Activated CD8-positive, alpha-beta memory T cell treated with anti-CD3 and anti-CD28 coated beads, Interleukin-2, amount 50 U/mL, for 4 hours (primary cell): Measurements from ENCODE around the gene TAGLN2.

Experiments
- DNase-seq: peaks from one replicate; pipeline ENCODE4 v3.0.0-alpha.2; 2020

The TAGLN2 gene

DNA sequence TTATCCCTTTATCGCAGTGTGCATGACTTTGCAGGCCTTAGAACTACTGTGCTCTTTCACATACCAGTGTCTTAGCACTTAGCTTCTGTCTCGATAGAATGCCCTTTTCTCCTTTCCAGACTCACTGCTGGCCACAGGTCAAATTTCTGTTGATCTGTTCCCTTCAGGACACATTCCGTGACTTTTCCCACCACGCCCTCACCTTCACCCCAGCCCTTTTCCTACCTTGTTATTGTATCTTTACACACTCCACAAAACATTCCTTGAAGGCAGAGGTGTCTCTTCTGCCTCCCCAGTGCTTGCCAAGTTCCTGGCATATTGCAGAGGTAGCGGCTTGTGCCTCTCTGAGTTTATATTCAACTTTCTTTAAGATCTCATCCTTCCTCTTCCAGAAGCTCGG, 23.8 kb upstream of the TAGLN2 start:
- no peak for DNase-seq

GRCh38 chr1:159947942-159948341, 22.6 kb upstream of the TAGLN2 start:
- DNase-seq, result no peak

DNA sequence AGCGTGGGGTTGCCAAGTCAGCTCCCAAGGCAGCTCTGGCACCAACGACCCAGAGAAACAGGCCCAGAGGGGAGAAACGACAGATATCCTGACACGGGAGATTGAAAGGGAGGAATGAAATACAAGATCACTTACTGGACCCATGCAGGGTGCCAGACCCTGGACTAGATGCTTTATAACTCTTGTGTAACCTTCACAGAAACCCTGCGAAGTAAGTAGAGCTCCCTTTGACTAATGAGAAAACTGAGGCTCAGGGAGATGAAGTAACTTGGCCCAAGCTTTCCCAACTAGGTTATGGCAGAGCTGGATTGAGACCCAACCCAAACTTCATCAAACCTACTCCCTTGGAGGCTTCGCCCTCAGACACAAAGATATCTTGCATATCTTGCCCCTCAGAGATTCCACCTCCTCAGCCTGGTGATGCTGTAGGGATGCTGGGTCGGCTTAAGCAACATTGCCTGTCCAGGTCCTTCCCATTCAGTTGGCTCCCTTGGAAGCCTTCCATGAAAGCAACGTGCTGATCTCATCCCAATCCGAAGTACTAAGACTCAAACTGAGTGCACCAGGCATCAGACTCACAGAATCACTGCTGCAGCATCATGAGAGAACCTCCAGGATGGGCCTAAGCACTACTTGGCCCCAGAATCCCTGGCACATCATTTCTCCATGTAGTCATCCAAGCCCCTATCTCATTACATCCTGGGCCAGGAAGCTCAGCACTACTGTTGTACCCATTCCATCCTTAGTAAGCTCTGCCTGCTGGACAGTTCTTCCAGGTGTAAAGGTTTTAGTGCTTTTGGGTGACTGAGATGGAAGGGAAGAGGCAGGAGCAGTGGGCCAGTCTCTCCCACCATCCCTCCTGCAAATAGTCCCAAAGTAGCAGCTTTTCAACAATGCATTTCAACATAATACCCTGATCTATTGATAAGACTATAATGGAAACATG, 21.2 kb upstream of the TAGLN2 start:
- DNase-seq, result no peak

GRCh38 chr1:159945483-159946241, 20.4 kb upstream of the TAGLN2 start, which contains the start of gene IGSF9:
Gene IGSF9 (minus strand): TSS chr1:159945613. CDS start chr1:159943454, 2,159 bp downstream.
- DNase-seq, result peak; percentile 91

DNA sequence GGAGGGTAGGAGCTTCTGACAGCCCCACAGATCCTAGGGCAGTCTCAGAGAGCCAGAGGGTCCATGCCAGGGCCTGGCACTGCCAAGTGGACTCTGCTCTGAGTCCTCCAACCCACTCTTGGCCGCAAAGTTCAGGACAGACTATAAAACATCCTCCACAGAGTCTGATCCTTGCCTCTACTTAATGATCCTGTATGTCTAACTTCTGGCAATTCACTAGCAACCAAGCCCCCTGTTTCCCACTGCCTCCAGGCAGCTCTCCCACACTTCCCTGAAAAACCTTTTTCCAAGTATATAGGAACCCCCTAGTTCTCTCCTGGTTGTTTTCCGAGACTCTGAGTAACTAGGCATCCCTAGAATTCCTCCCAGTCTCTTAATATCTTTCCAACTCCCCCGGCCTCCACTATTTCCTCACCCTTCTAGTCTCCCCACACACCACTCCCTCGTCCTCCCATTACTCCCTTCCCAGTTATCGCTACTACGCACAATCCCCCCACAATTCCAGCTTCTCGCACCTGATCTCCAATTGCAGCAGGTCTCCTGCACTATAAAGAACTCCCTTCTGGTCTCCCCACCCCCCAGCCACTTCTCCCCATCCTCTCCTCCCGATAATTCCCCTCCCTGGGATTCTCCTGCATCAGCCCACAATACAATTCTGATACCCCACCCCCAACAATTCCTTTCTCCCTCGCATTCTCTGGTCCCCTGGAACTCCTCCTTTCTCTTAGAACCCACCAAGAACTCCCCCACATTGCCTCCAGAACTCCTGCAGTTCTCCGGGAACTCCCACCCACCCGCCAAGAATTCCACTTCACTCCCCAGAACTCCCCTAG, 19.5 kb upstream of the TAGLN2 start:
- DNase-seq, result no peak

DNA sequence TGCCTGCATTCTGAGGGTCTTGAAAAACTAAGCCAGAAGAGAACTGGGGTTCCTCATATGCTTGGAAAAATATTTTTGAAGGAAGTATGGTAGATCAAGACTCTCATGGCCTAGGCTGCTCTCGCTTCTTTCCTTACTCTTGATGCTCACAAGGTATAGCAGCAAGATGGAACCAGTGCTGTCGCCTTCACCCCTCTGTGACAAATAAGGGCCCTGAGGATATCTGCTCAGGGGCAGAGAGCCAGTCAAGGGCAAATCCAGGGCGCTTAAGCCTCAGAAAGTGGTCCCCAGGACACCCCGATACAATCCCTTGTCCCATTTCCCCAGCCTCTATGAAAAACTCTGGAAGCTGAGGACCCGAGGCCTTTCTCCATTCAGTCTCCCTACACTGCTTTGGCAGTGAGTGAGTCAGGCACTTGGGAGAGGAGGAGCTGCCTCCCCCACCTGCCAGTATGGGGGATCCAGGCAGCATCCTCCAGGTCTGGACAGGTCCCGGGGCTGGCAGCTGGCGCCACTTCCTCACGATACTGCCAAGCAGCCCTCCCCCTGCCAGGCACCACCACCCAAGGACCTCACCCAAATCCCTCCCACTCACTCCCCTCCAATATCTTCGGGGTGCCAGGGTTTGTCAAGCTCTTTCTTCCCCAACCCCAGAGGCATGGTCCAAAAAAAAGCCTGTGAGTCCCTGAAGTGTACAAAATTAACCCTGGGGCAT, 18.8 kb upstream of the TAGLN2 start:
- no peak for DNase-seq

- DNase-seq, result no peak
These were observed 18.0 kb upstream of the TAGLN2 start for GRCh38 chr1:159943278-159943640.

- DNase-seq, result no peak
These were observed 17.4 kb upstream of the TAGLN2 start for GRCh38 chr1:159942632-159943277.

DNA sequence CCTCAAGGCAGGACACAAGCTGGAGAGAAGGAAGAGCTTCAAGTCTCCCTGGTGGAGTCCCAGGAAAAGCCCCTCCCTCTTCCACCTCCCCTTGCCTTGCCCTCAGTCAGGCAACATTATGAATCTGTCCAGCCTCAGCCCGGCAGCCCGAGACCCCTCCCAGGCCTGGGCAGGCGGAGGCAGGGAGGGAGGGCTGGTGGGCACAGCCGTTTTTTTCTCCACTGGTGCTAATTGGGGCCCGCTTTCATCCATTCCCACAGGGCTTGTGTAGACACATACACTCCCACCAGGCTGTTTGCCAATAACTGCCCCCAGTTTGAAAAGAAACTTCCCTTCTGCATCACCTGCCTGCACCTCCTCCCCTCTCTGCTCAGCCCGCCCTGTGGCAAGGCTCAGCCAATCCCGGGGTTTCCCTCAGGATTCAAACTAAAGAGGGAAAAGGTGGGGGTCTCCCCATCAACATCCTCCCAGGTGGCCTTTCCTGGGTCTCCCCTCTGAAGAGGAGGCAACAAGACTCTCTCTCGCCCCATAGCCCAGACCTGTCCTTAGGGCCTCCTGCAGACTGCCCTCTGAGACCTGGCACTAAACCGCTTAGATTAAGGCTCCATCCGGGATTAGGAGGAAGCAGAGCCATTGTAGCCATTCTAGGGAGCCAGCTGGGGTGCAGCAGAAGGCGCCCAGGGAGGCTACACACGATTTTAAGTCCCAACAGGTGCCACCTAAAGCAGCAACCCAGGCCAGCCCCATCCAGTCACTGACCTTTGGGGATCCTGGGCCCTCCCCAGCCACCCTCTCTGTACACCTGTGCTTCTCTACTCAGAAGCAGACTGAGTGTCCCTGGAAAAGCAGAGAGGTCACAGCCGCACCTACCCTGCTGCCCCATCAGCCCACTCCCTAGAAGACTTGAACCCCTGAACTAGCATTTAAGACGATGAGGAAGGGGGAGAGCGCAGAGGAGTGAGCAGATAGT, 16.6 kb upstream of the TAGLN2 start:
- no peak for DNase-seq

GRCh38 chr1:159941141-159941540, 15.8 kb upstream of the TAGLN2 start:
- DNase-seq, result no peak

DNA sequence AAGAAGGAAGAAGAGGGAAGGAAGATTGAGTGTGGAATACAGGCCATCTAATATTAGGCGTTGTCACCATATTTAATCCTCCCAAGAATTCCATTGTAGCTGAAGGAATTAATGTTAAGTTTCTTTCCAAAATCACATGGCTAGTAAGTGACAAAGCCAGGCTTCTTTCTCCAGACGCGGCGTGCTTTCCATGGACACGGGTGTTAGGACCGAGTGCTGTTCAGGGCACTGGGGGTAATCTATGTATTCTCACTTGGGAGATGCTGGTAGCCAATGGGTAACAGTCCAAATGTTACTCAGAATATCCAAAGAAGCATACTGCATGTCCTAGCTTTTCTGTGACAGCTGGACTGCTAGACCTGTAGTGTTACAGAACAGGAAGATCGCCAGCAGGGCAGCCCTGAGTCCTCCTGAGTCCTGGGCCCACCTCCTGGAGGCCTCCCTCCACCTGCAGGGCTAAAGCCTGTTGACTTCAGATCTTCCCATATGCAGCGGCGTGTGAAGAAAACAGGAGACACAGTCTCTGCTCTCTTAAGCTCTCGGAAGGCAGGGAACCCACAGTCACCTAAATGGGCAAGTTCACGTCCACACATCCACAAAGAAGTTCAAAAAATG, 14.8 kb upstream of the TAGLN2 start:
- no peak for DNase-seq

DNA sequence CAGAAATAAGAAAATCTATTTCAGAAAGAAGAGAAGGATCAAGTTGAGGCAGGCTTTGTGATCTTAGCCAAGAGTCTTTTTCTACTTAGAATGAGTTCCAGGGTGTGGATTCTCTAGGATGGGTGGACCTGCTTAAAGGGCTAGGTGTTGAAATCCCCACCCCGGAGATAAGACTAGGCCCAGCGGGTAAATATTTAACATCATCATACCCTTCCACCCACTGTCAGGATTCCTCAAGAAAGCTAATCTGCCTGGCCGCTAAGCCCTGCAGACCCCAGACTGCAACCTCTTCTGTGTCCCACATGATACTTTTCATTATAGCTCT, 14.3 kb upstream of the TAGLN2 start:
- no peak for DNase-seq

GRCh38 chr1:159938905-159939677, 13.8 kb upstream of the TAGLN2 start:
- DNase-seq, result no peak

DNA sequence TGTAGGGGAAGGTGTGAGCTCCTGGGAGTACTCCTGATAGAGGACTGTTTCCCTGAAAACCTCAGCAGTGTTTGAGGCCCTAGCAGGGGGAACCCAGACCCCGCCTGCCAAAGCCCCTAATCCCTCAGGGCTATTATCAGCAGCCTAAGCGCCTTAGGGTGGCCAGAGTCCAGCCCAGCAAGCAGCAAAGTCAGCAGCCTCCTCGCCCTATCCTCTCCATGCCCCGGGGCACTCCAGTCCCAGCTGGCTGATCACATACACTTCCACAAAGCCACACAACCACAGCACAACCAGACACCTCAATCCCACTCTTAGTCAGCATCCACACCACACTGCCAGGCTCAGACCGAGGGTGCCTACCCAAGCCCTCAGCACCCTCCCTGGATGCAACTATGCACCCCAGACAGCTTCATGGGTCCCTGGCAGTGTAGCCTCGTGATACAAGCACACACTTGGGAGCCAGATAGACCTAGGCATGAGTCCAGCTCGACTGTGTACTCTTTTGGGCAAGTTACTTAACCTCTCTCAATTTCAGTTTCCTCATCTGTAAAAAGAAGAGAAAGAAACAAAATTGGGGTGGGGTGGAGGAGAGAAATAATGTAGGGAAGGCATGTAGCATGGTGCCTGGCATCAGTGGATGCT, 13.0 kb upstream of the TAGLN2 start:
- DNase-seq, result no peak

DNA sequence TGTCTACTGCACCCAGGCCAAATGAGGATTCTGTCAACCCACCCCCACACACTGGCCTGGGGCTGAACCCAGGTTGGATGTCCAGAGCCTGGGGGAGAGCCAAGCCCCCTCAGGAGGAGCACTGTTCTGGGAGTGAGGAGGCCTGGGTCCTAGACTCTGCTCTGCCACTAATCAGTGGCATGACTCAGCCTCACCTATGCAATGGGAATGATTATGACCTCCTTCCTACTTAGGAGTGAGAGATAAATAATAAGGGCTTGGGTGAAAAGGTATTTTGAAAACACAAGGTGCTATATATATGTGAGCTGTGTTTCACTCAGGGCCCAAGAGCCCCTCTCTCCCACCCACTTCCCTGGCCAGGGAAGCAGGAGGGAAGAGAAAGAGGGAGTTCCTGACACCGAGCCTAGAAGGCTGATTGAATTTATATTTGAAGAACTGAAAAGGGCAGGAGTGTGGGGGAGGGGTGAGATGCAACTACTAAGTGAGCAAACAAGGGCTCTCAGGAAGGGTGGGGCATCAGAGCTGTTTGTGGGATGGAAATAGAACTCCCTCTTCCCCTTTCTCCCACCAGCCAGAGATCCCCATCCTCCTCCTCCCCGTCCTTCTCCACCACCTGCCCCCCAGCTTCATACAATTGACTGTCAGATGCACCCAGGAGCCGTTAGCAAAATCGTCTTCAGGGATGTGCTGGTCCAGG, 11.9 kb upstream of the TAGLN2 start:
- no peak for DNase-seq

- DNase-seq, result peak; percentile 86
These were observed 11.1 kb upstream of the TAGLN2 start for GRCh38 chr1:159936273-159936904.

DNA sequence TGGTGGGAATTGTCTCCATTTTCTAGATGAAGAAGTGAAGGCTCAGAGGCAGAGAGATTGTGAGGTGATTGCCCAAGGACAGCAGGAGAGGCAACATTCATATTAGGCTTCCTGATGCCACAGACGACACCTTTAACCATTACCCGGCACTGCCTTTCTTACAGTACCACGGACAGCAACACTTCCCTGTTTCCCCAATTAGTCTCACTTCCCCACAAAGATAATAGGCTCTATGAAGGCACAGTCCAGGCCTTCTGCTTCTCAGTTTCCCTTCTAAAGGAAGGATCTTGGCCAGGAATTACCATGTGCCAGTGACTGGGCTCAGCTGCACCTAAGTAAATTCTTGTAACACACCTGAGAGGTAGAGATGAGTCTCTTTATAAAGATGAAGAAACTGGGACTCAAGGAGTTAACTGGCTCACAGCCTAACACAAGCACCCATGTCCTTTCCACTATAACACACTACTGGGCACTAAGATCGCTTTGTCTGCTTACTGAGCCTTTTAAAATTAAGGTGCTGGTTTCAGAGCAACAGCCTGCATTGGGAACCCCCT, 10.5 kb upstream of the TAGLN2 start:
- no peak for DNase-seq

- DNase-seq, result no peak
These were observed 10.0 kb upstream of the TAGLN2 start for GRCh38 chr1:159935305-159935704.
